GM21825 (cell line): Measurements from ENCODE around the gene C5orf63.
"Not testable (repeated sequence)": the region's sequence is repeated elsewhere in the genome, so short reads cannot be mapped to it uniquely, and the experiment has no call there.

Source experiments
- ATAC-seq: cut with Tn5 transposase; IDR thresholded peaks from one replicate; pipeline ENCODE4 v1.9.1; 2021; ENCODE audit warnings: mild to moderate bottlenecking, moderate library complexity; ENCODE audit not compliant: unreplicated experiment

The C5orf63 gene

DNA sequence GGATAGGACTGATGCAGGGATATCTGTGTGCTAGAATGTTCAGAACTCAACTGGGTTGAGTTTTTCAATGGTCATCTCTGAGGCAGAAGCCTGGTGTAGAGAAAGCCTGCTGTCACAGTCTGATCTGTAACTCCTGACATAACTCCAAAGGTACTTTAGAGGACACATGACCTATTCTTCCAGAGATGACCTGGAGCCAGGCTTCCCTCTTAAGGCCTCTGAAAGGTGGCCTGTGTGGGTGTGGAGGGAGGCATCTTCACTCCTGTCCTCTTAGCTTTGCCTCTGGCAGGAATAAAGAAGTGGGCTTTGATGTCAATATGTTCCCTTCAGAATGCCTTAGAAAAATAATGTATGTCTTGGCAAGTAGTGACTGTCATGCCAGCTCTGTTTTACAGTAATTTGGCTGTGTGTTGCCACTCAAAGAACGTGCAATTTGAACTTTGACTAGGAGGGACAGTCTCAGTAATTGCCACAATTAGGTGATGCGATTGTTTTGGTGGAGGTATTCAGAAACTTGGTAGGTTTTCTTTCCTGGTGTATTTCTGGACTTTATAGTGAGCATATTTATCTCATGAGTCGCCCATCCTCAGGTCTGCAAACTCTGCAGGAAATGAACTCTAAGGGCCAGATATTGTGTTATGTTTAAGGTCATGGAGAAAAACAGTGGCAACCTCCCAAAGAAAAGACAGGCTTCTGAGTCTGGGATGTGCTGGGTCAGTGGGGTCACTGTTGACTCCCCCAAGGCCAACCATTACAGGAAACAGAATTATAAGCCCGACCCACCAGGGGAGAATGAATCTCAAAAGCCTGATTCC is 3.2 kb upstream of the C5orf63 start:
- ATAC-seq, result no peak

DNA sequence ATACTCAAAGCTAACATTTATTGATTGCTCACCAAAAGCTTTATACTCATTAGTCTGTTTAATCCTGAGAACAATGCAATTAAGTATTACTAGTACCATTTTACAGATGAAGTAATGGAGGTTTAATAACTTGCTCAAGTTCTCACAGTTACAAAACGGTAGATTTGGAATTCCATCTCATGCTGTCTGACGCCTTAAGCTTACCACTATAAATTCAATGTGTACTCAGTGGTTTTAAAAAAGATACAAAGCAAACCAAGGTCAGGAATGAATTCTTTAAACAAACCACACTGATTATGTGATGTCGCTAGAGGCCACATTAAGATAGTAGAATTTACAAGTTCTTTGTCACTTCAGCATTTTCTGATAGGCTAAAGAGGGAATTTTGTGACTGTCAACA is 1.2 kb upstream of the C5orf63 start:
- no peak for ATAC-seq

DNA sequence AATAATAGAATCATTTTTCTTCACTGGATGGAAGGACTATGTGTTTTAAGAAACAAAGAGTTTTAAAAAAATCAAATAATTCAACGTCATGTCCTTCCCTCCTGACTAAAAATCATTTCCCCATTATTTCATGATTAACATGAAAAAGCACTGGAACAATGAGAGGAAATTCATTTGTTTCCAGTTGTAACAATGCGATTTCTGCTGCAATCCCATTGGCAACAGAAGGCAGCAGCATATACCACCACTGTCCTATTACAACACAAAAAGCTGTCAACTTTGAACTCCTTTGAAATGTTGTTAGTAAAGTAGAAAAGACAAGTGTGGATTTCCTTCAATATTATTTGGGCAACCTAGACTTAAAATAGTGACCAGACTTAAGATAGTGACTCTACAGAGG is 3.1 kb downstream of the C5orf63 start:
- ATAC-seq, result no peak

DNA sequence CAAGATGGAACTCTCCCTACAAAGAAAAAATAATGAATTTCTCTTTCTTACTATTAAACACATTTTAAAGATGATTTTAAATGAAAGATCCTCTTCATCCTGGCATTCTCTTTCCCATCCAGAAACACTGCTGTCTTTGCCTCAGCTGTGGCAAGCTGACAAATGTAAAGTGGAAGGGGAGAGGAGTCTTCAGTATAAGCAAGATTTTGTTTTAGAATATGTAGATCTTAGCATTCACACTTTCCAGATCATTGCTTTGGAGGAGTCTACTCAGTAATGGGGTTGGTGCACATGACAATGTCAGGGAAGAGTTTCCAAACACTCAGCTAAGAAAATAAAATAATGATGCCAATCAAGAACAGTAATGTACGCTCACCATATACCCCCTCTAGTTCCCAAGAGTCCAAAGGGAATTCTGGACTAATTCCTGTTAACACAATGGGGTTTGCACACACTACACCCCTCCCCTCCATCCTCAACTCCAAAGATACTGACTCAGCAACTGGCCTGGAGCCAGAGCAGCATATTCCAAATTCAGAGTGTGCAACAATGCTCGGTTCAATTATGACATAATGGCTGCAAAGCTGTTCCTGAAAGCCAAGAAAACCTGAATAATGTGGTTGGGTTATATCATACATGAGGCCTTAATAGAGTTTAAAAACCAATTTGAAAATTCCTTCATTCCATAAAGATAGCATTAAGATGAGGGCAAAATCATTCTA is 4.6 kb downstream of the C5orf63 start:
- no peak for ATAC-seq

DNA sequence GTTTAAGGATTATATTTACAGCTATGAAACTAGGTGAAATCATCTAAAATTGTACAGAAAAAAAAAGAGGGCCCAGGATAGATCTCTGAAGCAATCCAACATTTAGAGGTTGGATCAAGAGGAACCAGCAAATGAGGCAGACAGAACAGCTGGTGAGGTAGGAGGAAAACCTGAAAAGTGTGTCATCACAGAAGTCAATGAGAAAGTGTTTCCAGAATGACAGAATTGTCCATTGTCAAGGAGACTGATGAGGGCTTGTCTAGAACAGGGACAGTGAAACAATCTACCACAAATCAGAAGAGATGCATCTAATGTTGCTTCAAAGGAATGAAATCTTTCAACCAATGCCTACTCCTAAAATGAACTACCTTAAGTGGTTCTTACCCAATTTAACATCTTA is 6.6 kb downstream of the C5orf63 start:
- ATAC-seq, result no peak

DNA sequence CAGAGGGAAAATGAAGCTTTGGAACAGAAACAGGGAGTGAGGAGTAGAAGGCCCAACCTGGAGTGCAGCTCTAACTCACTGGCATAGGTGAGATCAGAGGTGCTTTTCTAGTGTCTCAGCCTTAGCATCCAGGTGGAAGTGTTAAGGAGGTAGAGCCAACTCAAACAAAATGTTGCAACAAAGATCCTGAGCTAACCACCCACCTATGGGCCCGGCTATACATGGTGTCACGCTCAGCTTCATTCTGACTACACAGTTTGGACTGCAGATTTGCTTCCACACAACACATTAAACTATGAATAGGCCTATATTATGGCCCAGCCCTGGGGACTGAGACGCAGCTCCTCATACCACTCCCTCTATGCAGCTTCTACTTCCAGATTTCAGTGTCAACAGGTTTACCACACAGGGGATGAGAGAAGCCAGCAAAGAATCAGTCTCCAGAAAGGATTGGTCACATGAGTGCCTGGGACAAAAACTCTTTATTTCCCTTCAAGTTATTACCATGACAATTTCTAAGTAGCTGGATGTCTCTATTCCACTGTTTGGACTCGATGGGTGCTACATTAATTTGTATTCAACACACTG is 9.0 kb downstream of the C5orf63 start:
- ATAC-seq, result no peak

DNA sequence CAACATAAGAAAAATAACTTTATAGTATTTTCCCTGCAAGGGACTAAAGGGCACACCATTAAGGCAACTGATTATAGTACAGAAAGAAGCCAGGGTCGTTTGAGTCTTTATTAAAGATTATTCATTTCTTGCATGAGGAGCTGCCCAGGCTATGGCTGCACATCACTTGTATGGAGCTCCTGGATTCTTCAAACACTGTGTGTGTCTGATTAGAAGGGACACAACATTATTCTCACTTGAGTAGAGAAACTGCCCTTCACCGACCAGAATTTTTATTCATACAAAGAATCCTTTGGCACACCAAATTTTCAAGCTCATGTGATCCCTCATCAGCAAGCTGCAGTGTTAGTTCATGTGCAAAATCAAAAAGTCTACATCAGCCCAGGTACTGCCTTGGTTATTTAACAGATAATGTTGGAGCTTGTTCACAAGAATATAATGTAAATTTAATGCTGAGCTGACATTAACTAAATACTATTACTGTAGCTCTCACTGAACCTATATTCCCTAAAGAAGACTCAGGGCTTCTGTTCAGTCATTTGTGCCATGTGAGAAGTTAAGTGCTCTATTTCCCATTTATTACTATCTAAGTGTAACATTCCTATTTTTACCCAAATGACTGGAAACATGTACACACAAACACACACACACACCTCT is 9.9 kb downstream of the C5orf63 start:
- ATAC-seq, result no peak

DNA sequence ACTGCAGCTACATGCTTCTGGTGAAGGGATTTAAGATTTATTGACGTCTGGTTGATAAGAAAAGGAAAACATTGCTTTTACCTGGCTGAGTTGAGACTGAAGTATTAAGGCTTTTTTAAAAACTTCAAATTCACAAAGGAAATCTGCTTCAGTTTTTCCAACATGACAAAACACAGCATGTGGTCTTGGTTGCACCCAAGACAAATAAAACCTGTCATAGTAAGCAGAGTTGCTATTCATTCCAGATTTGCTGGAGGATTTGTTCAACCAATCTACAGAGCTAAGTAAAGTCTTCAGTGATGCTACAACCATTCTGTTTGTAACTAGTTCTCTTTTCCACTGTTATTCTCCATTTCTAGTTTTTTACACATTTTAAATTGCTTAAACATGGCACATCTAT is 11.3 kb downstream of the C5orf63 start:
- no peak for ATAC-seq

DNA sequence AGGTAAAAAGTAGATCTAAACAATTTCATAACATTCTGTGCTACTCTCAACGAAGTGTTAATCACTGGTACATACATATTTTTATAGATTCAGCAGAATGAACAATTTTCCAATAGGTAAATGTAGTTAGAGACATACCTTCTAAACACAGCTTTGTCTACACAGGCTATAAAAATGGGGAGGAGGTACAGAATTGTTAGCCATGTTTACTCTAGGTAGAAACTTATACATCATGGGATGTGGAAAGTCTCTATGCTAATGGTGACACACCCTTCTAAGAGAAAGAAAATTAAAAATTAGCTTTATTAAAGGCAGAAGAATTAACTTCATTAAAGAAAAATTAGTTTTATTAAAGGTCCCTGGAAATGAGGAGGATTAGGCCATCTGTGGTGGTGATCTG is 11.8 kb downstream of the C5orf63 start:
- ATAC-seq, result no peak

DNA sequence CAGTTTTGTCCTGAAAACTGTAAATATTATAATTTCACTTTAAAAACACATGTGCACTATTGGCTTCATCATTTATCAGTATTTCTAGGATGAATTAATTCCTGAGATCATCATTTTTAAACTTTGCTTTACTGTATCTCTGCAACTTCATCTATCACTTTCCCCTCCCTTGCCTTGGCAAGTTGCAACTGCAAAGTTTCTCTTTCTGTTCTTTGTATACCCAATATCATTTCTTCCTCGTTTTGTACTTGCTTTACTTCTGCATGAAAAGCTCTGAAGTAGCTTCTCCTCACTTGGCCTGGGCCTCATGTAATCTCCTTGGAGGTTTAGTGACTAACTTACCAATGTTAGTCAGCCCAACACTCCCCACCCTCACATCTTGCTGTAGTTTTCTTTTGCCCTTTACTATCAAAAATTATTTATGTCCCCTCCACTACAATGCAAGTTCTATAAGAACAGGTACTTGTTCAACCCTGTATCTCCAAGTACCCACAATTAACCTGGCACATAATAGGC is 12.8 kb downstream of the C5orf63 start:
- no peak for ATAC-seq

DNA sequence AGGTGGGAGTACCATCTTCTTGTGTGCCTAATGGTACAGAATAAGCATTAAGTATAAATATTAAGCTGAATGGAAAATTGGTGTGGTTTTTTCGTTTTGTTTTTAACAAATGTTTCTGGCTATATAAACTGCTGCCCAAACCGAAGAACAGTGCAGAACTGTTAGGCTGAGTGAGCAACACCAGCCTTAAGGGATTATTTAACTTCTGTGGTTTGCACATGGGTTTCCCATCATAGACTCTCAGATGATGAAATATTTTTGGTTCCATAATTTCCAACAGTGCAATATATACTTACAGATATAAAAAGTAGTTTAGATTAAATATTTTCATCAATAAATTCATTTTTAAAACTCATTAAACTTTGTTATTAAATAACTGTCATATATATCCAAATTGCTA is 16.4 kb downstream of the C5orf63 start:
- no peak for ATAC-seq

DNA sequence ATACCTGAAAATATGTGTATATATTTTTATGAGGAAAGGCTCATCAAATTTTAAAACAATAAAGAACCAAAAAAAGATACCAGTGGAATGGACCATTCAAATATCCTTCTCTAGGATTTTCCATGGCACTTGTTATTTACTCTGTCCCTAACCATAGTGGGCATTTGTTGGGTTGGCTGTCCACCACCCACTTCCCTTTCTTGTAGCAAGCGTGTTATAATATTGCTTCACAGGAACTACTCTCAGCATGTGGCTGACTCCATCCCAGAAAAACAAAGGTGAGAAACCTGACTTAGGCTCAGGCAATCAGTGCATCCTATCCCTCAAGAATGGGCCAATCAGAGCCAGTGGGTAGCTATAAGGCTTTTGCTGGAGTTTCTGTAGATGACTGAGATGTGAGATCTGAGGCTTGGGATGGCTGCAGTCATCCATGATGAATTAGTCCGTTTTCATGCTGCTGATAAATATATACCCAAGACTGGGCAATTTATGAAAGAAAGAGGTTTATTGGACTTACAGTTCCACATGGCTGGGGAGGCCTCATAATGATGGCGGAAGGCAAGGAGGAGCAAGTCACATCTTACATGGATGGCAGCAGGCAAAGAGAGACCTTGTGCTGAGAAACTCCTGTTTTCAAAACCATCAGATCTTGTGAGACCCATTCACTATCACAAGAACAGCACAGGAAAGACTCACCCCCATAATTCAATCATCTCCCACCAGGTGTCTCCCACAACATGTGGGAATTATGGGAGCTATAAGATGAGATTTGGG is 17.2 kb downstream of the C5orf63 start:
- ATAC-seq, result no peak

DNA sequence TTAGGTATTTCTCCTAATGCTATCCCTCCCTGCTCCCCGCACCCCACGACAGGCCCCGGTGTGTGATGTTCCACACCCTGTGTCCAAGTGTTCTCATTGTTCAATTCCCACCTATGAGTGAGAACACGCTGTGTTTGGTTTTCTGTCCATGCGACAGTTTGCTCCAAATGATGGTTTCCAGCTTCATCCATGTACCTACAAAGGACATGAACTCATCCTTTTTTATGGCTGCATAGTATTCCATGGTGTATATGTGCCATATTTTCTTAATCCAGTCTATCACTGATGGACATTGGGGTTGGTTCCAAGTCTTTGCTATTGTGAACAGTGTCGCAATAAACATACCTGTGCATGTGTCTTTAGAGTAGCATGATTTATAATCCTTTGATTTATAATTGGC is 19.8 kb downstream of the C5orf63 start:
- not testable (repeated sequence) for ATAC-seq

DNA sequence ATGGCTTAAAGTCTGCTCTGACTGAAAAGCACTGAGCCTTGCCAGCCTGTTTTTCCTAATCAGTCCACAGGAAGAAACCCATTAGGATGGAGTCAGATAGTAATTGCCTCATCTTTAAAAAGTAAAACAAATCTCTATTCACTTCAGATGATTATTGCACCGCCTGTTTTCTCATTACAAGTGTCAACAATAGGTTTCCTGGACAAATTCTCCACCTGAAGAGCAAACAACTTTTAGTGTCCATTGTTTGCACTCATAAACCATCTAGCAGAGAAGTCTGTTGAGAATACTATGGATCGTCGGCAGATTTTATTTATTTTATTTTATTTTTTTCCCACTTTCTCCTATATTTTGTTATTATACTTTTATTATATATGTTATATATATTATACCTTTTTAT is 20.3 kb downstream of the C5orf63 start:
- ATAC-seq, result no peak

DNA sequence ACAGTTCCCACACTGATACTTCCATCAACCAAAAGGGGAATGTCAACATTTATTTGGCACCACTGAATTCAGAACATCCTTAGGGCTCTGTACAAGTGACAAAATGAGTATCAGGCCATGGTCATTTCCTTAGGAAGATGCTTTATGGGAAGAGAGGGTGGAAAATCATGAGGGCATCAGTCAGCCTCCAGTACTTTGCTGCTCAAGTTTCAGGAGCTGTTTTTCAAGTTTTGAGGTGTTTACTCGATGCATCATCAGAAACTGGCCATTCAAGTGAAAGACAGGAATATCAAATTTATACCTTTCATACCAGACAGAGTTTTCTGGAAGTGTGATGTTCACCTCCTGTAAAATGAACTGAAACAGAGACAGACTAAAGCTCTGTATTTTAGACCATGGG is 21.7 kb downstream of the C5orf63 start:
- no peak for ATAC-seq

DNA sequence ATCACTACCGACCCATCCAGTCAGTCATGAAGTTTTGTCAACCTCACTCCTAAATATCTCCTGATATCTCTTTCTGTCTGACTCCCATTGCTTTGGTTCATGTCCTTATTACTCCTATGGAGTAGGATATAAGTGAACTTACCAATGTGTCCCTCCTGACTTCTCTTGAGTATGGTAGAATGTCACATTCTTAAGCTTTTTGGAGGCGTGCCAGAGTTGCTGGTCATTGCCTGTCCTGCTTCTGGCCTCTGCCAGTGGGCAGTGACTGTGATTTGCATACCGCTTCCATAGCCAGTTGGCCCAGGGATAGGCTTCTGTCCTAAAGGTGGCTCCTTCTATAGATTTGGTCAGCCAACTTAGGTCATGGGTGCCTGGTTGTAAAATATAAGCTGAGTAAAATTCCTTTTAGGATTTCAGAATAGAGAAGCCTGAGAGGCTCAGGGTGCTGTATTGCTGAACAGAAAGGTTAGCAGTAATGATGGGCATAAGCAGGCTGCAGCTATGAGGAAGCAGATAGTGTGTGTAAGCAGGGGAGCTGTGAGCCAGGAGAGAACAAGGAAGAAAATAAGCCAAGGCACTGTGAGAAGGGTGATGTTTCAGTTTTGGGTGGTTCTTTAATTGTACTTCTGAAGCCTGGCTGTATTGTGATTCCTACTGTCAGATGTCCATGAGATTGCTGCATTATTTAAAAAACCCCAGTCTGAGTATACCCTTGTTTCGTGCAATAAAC is 26.8 kb downstream of the C5orf63 start:
- ATAC-seq, result no peak

DNA sequence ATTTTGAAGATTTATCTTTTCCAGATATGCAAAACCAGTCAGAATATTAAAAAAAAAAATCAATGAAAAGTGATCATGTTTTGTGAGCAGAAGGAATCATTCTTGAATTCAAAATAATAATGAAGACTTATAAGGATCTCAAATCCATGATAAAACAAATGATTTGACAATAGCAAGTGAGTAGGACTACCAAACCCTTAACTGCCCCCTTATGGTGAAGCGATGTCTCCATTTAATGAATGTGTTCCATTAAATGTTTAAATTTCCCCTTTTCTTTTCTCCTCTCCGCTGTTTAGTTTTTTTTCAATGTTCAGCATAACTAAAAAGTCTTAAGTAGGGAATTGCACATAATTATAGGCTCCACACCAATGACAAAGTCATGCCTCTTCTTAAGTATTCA is 30.7 kb downstream of the C5orf63 start:
- no peak for ATAC-seq

DNA sequence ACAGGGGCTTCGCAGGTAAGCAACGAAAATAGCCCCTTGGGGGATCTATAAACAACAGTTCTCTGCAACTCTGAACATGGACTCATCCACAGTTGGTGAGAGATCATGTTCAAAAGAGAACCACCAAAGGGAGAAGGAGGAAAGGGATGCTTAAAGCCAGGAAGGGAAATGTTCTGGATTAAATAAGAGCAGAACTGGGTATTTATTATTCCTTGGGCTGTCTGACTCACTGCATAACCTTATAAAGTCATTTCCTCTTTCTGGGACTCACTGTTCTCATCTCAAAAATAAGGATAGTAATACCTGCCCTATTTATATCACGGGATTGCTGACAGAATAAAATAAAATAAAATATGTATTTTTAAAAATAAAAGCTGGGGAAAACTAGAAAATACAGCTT is 31.7 kb downstream of the C5orf63 start:
- ATAC-seq, result no peak

DNA sequence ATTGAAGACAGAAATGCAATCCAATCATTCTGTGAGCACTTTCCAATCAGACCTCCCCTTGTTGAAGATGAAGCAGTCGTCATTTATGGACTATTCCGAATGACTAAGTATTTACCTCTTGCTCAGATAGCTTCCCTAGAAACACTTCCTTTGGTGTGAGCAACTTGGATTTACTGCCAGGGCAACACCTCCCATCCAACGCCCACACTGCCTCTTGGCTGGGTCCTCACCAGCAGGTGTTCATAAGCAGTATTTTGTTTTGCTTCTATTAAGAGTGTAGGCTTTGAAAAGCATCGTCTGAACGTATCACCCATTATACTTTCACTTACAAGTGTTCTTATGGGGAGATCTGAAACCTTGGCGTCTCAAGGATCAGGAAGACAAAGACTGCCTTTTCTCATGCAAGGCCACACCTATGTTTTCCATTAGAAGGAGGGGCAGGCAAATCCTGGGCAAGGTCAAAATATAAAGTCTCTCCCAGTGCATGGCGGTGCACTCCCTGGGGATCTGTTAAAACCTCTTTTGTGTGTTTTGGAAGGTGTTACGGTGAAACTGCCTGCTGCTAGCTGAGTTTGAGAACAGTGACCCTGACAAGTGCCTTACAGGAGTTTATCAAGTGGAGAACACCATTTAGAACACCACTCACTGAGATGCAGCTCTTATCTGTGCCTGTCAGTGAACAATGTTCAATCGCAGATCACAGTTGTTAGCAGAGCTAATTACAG is 32.3 kb downstream of the C5orf63 start:
- no peak for ATAC-seq
